Measurements from ENCODE around the gene ALPK3. TPM values are rescaled to one million over a fixed set of nuclear protein-coding genes. Genes with fewer than 3 reads are reported as not detected.

ALPK3 gene
- total and polyA plus RNA-seq, 10 of the 15 experiments (the other 5 are each of a cell fraction or from before 2014, with no cell fraction given), result under 0.01 to 0.05 (median 0.02) TPM; not detected in 6

DNA sequence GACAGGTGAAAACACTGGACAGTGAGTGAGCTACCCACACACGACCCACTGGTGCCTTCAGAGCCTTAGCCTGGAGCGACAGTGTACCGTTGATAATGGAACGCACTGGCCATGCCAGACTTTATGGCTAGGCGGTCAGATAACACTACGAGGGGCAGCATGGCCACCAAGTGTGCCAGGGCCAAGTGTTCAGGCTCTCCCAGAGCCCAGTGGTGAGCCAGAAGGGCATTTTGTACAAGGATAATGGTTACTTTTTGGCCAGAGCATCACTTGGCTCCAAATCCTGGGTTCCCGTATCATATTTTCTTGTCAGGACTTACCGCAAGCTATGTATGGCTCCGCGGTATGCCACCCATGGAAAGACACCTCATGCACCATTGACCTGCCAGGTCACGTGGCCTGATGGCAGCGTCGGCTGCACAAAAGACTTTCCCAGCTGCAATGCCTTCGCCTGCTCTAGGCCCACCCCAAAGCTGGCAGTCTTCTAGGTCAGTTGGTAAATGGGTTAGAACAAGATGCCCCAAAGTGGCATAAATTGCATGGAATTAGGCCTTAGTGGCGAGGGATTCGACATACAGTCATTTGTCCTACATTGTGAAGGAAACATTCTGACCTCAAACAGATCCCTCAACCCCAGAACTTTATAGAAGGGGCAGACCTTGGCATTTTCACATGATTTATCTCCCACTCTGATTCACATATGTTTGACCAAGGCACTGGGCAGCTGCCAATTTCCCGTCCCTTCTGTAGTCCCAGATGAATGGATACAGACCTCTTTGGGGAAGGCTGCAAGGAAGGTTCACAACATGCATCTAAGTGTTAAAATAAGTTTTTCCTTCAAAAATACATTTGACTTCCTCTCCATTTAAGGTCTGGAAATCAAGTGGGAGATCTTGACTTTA, 55.1 kb downstream of the ALPK3 start:
- TF ChIP-seq FOXM1 (IDR thresholded peaks at IDR 0.05; ENCODE audit: low read depth, low read length), result no peak
- TF ChIP-seq SMAD5 (IDR thresholded peaks at IDR 0.05; ENCODE audit: low read depth), result no peak
- no peak for TF ChIP-seq BCL11A (IDR thresholded peaks at IDR 0.05; ENCODE audit: low read depth, low read length)
- no peak for TF ChIP-seq MYC (IDR thresholded peaks at IDR 0.05; ENCODE audit: insufficient read depth, insufficient read length, insufficient replicate concordance, low read length, severe bottlenecking)
- no peak for TF ChIP-seq TBL1XR1 (IDR thresholded peaks at IDR 0.05; ENCODE audit: low read depth, low read length)
- TF ChIP-seq, protein P1, sequence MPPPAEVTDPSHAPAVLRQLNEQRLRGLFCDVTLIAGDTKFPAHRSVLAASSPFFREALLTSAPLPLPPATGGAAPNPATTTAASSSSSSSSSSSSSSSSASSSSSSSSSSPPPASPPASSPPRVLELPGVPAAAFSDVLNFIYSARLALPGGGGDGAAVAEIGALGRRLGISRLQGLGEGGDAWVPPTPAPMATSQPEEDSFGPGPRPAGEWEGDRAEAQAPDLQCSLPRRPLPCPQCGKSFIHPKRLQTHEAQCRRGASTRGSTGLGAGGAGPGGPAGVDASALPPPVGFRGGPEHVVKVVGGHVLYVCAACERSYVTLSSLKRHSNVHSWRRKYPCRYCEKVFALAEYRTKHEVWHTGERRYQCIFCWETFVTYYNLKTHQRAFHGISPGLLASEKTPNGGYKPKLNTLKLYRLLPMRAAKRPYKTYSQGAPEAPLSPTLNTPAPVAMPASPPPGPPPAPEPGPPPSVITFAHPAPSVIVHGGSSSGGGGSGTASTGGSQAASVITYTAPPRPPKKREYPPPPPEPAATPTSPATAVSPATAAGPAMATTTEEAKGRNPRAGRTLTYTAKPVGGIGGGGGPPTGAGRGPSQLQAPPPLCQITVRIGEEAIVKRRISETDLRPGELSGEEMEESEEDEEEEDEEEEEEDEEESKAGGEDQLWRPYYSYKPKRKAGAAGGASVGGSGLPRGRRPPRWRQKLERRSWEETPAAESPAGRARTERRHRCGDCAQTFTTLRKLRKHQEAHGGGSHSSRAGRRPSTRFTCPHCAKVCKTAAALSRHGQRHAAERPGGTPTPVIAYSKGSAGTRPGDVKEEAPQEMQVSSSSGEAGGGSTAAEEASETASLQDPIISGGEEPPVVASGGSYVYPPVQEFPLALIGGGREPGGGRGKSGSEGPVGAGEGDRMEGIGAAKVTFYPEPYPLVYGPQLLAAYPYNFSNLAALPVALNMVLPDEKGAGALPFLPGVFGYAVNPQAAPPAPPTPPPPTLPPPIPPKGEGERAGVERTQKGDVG (CRISPR knock-in tag; IDR thresholded peaks at IDR 0.05), result no peak
- TF ChIP-seq ESRRA (IDR thresholded peaks at IDR 0.05; ENCODE audit: low read length), result no peak
- no peak for TF ChIP-seq MXI1 (IDR thresholded peaks at IDR 0.05; ENCODE audit: low read depth, low read length)
- TF ChIP-seq CREB1 (IDR thresholded peaks at IDR 0.05; ENCODE audit: low read depth), result no peak
- TF ChIP-seq ZNF274 (IDR thresholded peaks at IDR 0.05; ENCODE audit: insufficient read depth, insufficient read length), result no peak
- TF ChIP-seq, protein P2, sequence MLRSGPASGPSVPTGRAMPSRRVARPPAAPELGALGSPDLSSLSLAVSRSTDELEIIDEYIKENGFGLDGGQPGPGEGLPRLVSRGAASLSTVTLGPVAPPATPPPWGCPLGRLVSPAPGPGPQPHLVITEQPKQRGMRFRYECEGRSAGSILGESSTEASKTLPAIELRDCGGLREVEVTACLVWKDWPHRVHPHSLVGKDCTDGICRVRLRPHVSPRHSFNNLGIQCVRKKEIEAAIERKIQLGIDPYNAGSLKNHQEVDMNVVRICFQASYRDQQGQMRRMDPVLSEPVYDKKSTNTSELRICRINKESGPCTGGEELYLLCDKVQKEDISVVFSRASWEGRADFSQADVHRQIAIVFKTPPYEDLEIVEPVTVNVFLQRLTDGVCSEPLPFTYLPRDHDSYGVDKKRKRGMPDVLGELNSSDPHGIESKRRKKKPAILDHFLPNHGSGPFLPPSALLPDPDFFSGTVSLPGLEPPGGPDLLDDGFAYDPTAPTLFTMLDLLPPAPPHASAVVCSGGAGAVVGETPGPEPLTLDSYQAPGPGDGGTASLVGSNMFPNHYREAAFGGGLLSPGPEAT (IDR thresholded peaks at IDR 0.05; ENCODE audit: low read depth), result no peak
- no peak for TF ChIP-seq NR2C1 (IDR thresholded peaks at IDR 0.05)
- no peak overlapping the region for H3K27ac ChIP-seq (ENCODE audit: control insufficient read depth, insufficient read depth)
- CTCF ChIA-PET, result interaction anchor here (1.7 kb wide), 1 partner anchor 10 kb away, joined by 4 read pairs; no protein-coding TSS in a partner anchor
- in situ Hi-C loops (cut with MboI) (no loop called here), intact Hi-C loops (cut with micrococcal nuclease; ENCODE audit: unreplicated experiment) (no loop called here)
- no peak overlapping the region for H3K4me3 ChIP-seq
- no peak overlapping the region for H3K9ac ChIP-seq (ENCODE audit: control insufficient read depth, insufficient read depth, low read length)
- no peak for ATAC-seq
- SMC1A ChIA-PET (ENCODE audit: uncharacterized antibody, unreplicated experiment), result interaction anchor here (0.7 to 1.4 kb wide), 2 partner anchors 9 to 191 kb away, joined by 3 read pairs; no protein-coding TSS in a partner anchor
- FAIRE-seq, result no peak
- H3K4me2 ChIP-seq (ENCODE audit: control insufficient read depth, insufficient read depth), result no peak overlapping the region
- H3K36me3 ChIP-seq (ENCODE audit: control insufficient read depth in 2 of 2, insufficient read depth in 2 of 2, low read length in 1 of 2), result no peaks in the 10 kb centered on the region
- RAD21 ChIA-PET (ENCODE audit: unreplicated experiment), result no interaction called here
- POLR2A ChIA-PET, result no interaction called here
- no peaks in the 10 kb centered on the region for H3K79me2 ChIP-seq (ENCODE audit: control insufficient read depth, insufficient read depth, low read length)
- no peak overlapping the region for H2AFZ ChIP-seq (ENCODE audit: control insufficient read depth, low read depth, low read length)
- no peaks in the 10 kb centered on the region for H3K9me3 ChIP-seq (replicated peaks; ENCODE audit: control insufficient read depth, insufficient read depth, low read length)
- no peaks in the 10 kb centered on the region for H4K20me1 ChIP-seq (ENCODE audit: control insufficient read depth, insufficient read depth)
- H3K27me3 ChIP-seq (replicated peaks in 1 of 2; ENCODE audit: control insufficient read depth in 2 of 2, insufficient read depth in 2 of 2, low read length in 1 of 2), result peaks cover 0 to under 1% of the 10 kb centered on the region in 2 experiments; a peak in 3 of 4 replicates
- WGBS (ENCODE audit: insufficient coverage, insufficient replicate concordance, low lambda C conversion rate, missing lambda C conversion rate), result 46% methylated on average over 17 of the region's 17 CpGs
- H3K4me1 ChIP-seq (ENCODE audit: control insufficient read depth, insufficient read depth, low read length), result no peaks in the 10 kb centered on the region
- DNase-seq (ENCODE audit: low read depth, low spot score), result no peak
- no TSS peak for BruUV-seq (replicated peaks)

Data from GM12878 (cell line).